RWPE2 (cell line): ENCODE results near the gene CNTNAP2.

Source experiments
- ATAC-seq: fragments of 200-7000 bp; cut with Tn5 transposase; 3 replicates; pipeline ENCODE4 v1.9.1; 2021; ENCODE audit warnings: low read depth
- DNase-seq: peaks from one replicate; pipeline ENCODE4 v3.0.0-alpha.2; 2020; ENCODE audit warnings: low spot score
- H3K27ac ChIP-seq: fragments of 450-650 bp; 2 replicates; pipeline ENCODE4 v1.5.1; 2017; ENCODE audit warnings: mild to moderate bottlenecking; ENCODE audit not compliant: poor library complexity, severe bottlenecking
- H3K27me3 ChIP-seq: fragments of 250-450 bp; sonication (Bioruptor Pico); 2 replicates; pipeline ENCODE4 v1.5.1; 2021; ENCODE audit warnings: mild to moderate bottlenecking, moderate library complexity; ENCODE audit not compliant: insufficient read depth, poor library complexity, severe bottlenecking
- H3K36me3 ChIP-seq: fragments of 250-450 bp; sonication (Bioruptor Pico); 2 replicates; pipeline ENCODE4 v1.5.1; 2020; ENCODE audit warnings: low read depth, mild to moderate bottlenecking, moderate library complexity
- H3K4me1 ChIP-seq: fragments of 250-450 bp; sonication (Bioruptor Pico); 2 replicates; pipeline ENCODE4 v1.5.1; 2021; ENCODE audit warnings: mild to moderate bottlenecking, moderate library complexity; ENCODE audit not compliant: insufficient read depth, poor library complexity, severe bottlenecking
- H3K4me3 ChIP-seq: fragments of 250-450 bp; sonication (Bioruptor Pico); 2 replicates; pipeline ENCODE4 v1.5.1; 2021; ENCODE audit warnings: mild to moderate bottlenecking, moderate library complexity; ENCODE audit not compliant: severe bottlenecking
- H3K9me3 ChIP-seq: fragments of 250-450 bp; sonication (Bioruptor Pico); 2 replicates; pipeline ENCODE4 v1.5.1; 2021; ENCODE audit warnings: mild to moderate bottlenecking, moderate library complexity; ENCODE audit not compliant: severe bottlenecking
- CTCF ChIP-seq: fragments of 450-650 bp; IDR thresholded peaks from one replicate; pipeline ENCODE4 v1.5.1; 2017; ENCODE audit warnings: mild to moderate bottlenecking, moderate library complexity; ENCODE audit not compliant: poor library complexity, severe bottlenecking

CNTNAP2 gene

DNA sequence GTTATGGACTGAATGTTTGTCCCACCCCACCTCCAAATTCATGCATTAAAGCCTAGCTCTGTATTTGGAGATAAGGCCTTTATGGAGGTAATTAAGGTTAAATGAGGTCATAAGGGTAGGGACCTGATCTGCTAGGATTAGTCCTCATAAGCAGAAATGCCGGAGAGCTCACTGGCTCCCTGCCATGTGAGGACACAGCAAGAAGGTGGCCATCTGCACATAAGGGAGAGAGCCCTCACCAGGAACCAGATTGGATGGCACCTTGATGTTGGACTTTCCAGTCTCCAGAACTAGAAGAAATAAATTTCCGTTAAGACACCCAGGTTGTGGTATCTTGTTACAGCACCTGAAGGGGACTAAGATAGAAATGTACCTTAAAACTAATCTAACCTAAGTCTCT, 1657.9 kb downstream of the CNTNAP2 start:
- no peak for TF ChIP-seq CTCF
- DNase-seq (no peak), ATAC-seq (no peak)
- no peak overlapping the region for H3K4me3 ChIP-seq
- no peaks in the 10 kb centered on the region for H3K9me3 ChIP-seq
- no peak overlapping the region for H3K27ac ChIP-seq
- H3K27me3 ChIP-seq, result no peaks in the 10 kb centered on the region
- no peaks in the 10 kb centered on the region for H3K4me1 ChIP-seq
- H3K36me3 ChIP-seq, result no peaks in the 10 kb centered on the region

DNA sequence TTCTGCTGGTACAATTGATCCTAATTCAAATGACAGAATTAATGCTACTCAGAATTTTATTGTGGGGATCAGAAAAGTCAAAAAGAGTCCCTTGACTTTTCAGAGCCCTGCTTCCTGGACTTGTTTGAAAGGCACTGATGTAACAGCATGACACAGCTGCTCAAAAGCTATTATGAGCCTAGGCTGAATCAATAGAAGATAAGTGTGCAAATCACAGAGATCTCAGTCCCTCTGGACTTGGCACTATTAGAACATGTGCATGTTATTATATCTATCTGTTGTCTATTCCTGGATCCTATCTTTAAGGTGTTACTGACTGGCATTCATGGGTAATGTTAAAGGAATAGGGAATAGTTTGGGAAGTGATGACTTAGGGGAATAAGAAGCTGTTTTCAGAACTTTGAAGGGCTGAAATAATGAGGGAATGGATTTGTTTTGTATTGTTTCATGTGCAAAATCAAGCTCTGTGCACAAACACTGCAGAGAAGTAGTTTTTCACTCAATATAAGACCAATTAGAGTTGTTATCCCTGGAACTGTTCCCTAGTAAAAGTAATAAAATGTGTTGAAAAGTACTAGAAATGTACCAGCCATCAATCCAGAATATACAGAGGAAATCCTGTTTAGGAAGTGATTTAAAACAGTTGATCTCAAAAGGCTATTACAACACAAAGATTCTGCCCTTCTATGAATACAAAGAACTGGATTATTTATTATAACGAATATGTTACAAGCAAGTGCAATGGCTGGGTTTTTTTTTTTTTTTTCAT, 1659.1 kb downstream of the CNTNAP2 start:
- no peaks in the 10 kb centered on the region for H3K27me3 ChIP-seq
- no peaks in the 10 kb centered on the region for H3K36me3 ChIP-seq
- H3K4me1 ChIP-seq, result no peaks in the 10 kb centered on the region
- no peak overlapping the region for H3K27ac ChIP-seq
- no peak for TF ChIP-seq CTCF
- no peak for DNase-seq
- H3K4me3 ChIP-seq, result no peak overlapping the region
- ATAC-seq, result no peak
- peaks cover 4% of the 10 kb centered on the region for H3K9me3 ChIP-seq

- H3K4me1 ChIP-seq, result no peaks in the 10 kb centered on the region
These were observed 1660.7 kb downstream of the CNTNAP2 start for GRCh38 chr7:147777309-147777708.

DNA sequence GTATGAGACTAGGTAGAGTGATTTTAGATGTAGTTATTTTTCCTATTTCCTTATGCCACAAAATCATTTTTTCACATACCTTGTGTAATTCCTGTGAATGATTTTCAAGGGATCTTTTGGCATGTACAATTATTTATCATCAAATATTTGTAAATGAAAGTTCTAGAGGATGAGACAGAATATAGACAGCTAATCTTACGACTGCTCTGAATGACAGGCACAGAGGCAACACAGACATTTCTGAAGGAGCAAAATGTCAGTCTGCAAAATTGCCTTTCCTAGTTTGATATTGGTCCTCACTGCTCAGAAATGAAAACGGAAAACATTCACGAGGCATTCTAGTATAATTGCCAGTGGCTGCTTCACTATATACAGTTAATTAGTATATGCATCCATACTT, 1663.3 kb downstream of the CNTNAP2 start:
- no peaks in the 10 kb centered on the region for H3K4me1 ChIP-seq
- TF ChIP-seq CTCF, result no peak
- peaks cover 7% of the 10 kb centered on the region for H3K9me3 ChIP-seq
- no peak overlapping the region for H3K4me3 ChIP-seq
- H3K27ac ChIP-seq, result no peak overlapping the region
- H3K36me3 ChIP-seq, result no peaks in the 10 kb centered on the region
- no peaks in the 10 kb centered on the region for H3K27me3 ChIP-seq
- ATAC-seq, result no peak
- no peak for DNase-seq

More at GRCh38 chr7:147777309-147777708, 1660.7 kb downstream of the CNTNAP2 start:
- Histone ChIP-seq H3K4me3 (no peak overlapping the region), H3K27me3 (no peaks in the 10 kb centered on the region), H3K36me3 (no peaks in the 10 kb centered on the region), H3K27ac (no peak overlapping the region), H3K9me3 (peaks cover 7% of the 10 kb centered on the region)
- DNase-seq (no peak), ATAC-seq (no peak)
- TF ChIP-seq CTCF, result no peak

DNA sequence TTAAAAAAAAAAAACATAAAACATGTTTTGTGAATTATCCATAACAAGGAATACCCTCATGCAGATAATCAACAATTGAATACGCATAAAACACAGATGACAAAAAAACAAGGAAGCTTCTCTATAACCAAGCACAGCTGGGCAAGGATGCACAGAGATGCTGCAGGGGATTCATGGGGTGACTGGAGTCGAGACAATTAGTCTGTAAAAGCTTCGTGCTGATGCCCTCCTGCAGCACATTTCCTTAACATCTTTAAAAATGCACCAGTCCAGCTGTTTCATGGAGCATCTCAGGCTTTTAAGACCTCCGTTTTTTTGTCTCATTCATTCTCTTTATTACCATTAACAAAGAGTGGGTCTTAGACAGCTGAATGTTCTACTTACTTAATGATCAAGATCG, 1680.0 kb downstream of the CNTNAP2 start:
- H3K9me3 ChIP-seq, result no peaks in the 10 kb centered on the region
- H3K27ac ChIP-seq, result no peak overlapping the region
- H3K36me3 ChIP-seq, result no peaks in the 10 kb centered on the region
- peaks cover 2% of the 10 kb centered on the region for H3K27me3 ChIP-seq
- H3K4me3 ChIP-seq, result no peak overlapping the region
- no peak for TF ChIP-seq CTCF
- H3K4me1 ChIP-seq, result no peaks in the 10 kb centered on the region
- DNase-seq (no peak), ATAC-seq (no peak)
